Measurements from ENCODE around the gene GPM6B.

DNA sequence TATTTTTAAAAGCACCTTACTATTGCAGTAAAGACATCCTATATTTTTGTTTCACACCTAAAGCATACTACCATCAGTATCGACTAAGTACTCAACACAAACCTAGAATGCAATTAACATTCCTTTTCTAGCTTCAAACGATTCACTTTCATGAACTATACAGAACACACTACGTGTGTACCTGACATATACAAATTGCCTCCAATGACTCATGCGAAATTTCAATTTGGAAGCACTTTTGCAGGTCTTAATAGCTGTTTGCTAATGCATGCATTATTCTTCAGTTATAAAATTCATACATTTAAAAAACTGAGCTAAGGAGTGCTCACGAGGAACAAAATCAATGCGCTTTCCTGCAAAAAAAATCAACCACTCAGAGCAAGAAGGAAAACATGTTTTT lies 19.7 kb upstream of the GPM6B start:
- TF ChIP-seq, protein P1, sequence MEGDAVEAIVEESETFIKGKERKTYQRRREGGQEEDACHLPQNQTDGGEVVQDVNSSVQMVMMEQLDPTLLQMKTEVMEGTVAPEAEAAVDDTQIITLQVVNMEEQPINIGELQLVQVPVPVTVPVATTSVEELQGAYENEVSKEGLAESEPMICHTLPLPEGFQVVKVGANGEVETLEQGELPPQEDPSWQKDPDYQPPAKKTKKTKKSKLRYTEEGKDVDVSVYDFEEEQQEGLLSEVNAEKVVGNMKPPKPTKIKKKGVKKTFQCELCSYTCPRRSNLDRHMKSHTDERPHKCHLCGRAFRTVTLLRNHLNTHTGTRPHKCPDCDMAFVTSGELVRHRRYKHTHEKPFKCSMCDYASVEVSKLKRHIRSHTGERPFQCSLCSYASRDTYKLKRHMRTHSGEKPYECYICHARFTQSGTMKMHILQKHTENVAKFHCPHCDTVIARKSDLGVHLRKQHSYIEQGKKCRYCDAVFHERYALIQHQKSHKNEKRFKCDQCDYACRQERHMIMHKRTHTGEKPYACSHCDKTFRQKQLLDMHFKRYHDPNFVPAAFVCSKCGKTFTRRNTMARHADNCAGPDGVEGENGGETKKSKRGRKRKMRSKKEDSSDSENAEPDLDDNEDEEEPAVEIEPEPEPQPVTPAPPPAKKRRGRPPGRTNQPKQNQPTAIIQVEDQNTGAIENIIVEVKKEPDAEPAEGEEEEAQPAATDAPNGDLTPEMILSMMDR (IDR thresholded peaks at IDR 0.05; ENCODE audit: poor library complexity, severe bottlenecking) = no peak
- no peak for TF ChIP-seq EZH2 (IDR thresholded peaks at IDR 0.05; ENCODE audit: borderline replicate concordance, insufficient read depth, low read length, poor library complexity, severe bottlenecking)
